Activated CD8-positive, alpha-beta T cell treated with anti-CD3 and anti-CD28 coated beads for 36 hours (primary cell): ENCODE results near the gene PCDH1. TPM values are rescaled to one million over a fixed set of nuclear protein-coding genes. Genes with fewer than 3 reads are reported as not detected.

Experiments
- ATAC-seq: fragments of 200-7000 bp; cut with Tn5 transposase; one replicate; pipeline ENCODE4 v1.10.0; 2021; ENCODE audit warnings: mild to moderate bottlenecking, moderate library complexity
- CTCF ChIA-PET: fragments of 350-600 bp; sonication (Branson Sonifier 250); formaldehyde crosslinking; loops from one replicate; lab custom pipeline; 2021; ENCODE audit warnings: antibody characterized with exemption; lab: Charles Lee
- POLR2A ChIA-PET: fragments of 350-600 bp; sonication (Branson Sonifier 250); formaldehyde crosslinking; loops from one replicate; lab custom pipeline; 2021; ENCODE audit warnings: antibody characterized with exemption; lab: Charles Lee
- DNase-seq: peaks from one replicate; pipeline ENCODE4 v3.0.0-alpha.2; 2020
- H3K27ac Mint-ChIP-seq: one replicate; pipeline ENCODE4 v1.8.0; 2021; ENCODE audit warnings: mild to moderate bottlenecking, mixed read lengths
- H3K27me3 Mint-ChIP-seq: one replicate; pipeline ENCODE4 v1.8.0; 2021; ENCODE audit warnings: mixed read lengths
- H3K36me3 Mint-ChIP-seq: one replicate; pipeline ENCODE4 v1.8.0; 2021; ENCODE audit warnings: low read depth, mixed read lengths
- H3K4me1 Mint-ChIP-seq: one replicate; pipeline ENCODE4 v1.8.0; 2021; ENCODE audit warnings: low read depth, mixed read lengths
- H3K4me3 Mint-ChIP-seq: one replicate; pipeline ENCODE4 v1.8.0; 2021; ENCODE audit warnings: mild to moderate bottlenecking, moderate library complexity, mixed read lengths
- H3K9me3 Mint-ChIP-seq: one replicate; pipeline ENCODE4 v1.8.0; 2021; ENCODE audit warnings: mixed read lengths
- CTCF ChIP-seq: fragments of 200-600 bp; IDR thresholded peaks from one replicate; pipeline ENCODE4 v1.8.0; 2022; ENCODE audit warnings: antibody characterized with exemption, mild to moderate bottlenecking
- intact Hi-C: fragments of 100-400 bp; cut with micrococcal nuclease; formaldehyde crosslinking; loops from one replicate; pipeline ENCODE4 v1.10.0; 2022
- total RNA-seq, 2 experiments: library from RNA; stranded (reverse); gene quantifications; one replicate each; pipeline ENCODE4 v1.2.3, GENCODE V29; 2021

The PCDH1 gene
- total RNA-seq, 2 experiments from 2014 or later: 0.87 TPM; not detected in 1

- Mint-ChIP-seq H3K4me1 (peaks cover 31% of the 10 kb centered on the region), H3K27me3 (peaks cover 1% of the 10 kb centered on the region)
- CTCF ChIA-PET: interaction anchor here (2.0 to 2.1 kb wide), 3 partner anchors 38 to 139 kb away, joined by 6 to 8 read pairs (median 7); partner anchors contain the start of gene PCDH1
Observed at GRCh38 chr5:141840826-141841360, 37.3 kb downstream of the PCDH1 start.

GRCh38 chr5:141840280-141840812, 37.9 kb downstream of the PCDH1 start:
- Mint-ChIP-seq H3K36me3 (no peaks in the 10 kb centered on the region), H3K9me3 (no peaks in the 10 kb centered on the region), H3K4me1 (peaks cover 28% of the 10 kb centered on the region), H3K27ac (no peak overlapping the region), H3K4me3 (no peak overlapping the region), H3K27me3 (peaks cover 1% of the 10 kb centered on the region)
- ATAC-seq (no peak), DNase-seq (no peak)
- ChIA-PET POLR2A (no interaction called here), CTCF (interaction anchor here (0.9 to 2.1 kb wide), 4 partner anchors 26 to 148 kb away, joined by 4 to 7 read pairs (median 6); no protein-coding TSS in a partner anchor)
- TF ChIP-seq CTCF: no peak
- intact Hi-C loops: no loop called here

More at GRCh38 chr5:141840826-141841360, 37.3 kb downstream of the PCDH1 start:
- no peaks in the 10 kb centered on the region for H3K9me3 Mint-ChIP-seq
- POLR2A ChIA-PET: no interaction called here
- intact Hi-C loops: no loop called here
- no peak overlapping the region for H3K27ac Mint-ChIP-seq
- ATAC-seq: no peak
- no peaks in the 10 kb centered on the region for H3K36me3 Mint-ChIP-seq
- no peak for TF ChIP-seq CTCF
- no peak overlapping the region for H3K4me3 Mint-ChIP-seq
- no peak for DNase-seq

- Mint-ChIP-seq H3K4me1 (peaks cover 27% of the 10 kb centered on the region), H3K27ac (no peak overlapping the region), H3K36me3 (no peaks in the 10 kb centered on the region), H3K4me3 (no peak overlapping the region), H3K9me3 (no peaks in the 10 kb centered on the region), H3K27me3 (peaks cover 1% of the 10 kb centered on the region)
- intact Hi-C loops: no loop called here
- ChIA-PET CTCF (interaction anchor here (0.7 to 2.1 kb wide), 6 partner anchors 25 to 169 kb away, joined by 3 to 7 read pairs (median 4); no protein-coding TSS in a partner anchor), POLR2A (interaction anchor here (0.6 to 1.6 kb wide), 2 partner anchors 8 to 40 kb away, joined by 3 read pairs; no protein-coding TSS in a partner anchor)
- ATAC-seq: no peak
- TF ChIP-seq CTCF: no peak
- no peak for DNase-seq
Observed at GRCh38 chr5:141839015-141839513, 39.1 kb downstream of the PCDH1 start.

- intact Hi-C loops: no loop called here
- H3K36me3 Mint-ChIP-seq: no peaks in the 10 kb centered on the region
- ChIA-PET POLR2A (interaction anchor here (0.6 to 1.6 kb wide), 2 partner anchors 9 to 41 kb away, joined by 3 read pairs; no protein-coding TSS in a partner anchor), CTCF (interaction anchor here (0.7 to 2.1 kb wide), 5 partner anchors 25 to 169 kb away, joined by 3 to 6 read pairs (median 3); no protein-coding TSS in a partner anchor)
- H3K9me3 Mint-ChIP-seq: no peaks in the 10 kb centered on the region
- H3K4me3 Mint-ChIP-seq: no peak overlapping the region
- no peak for ATAC-seq
- peaks cover 27% of the 10 kb centered on the region for H3K4me1 Mint-ChIP-seq
- no peak overlapping the region for H3K27ac Mint-ChIP-seq
- TF ChIP-seq CTCF: no peak
- no peak for DNase-seq
- peaks cover 1% of the 10 kb centered on the region for H3K27me3 Mint-ChIP-seq
Observed at GRCh38 chr5:141838326-141839014, 39.7 kb downstream of the PCDH1 start.
